A673 (cell line): Measurements from ENCODE around the gene TXNL4B. TPM values are rescaled to one million over a fixed set of nuclear protein-coding genes. Genes with fewer than 3 reads are reported as not detected.

ENCODE experiments used
- BruUV-seq: library from RNA; stranded (reverse); fragments of 400-500 nt; replicated peaks from 2 replicates; lab custom pipeline; 2021; lab: Mats Ljungman, UMichigan
- CTCF ChIA-PET: fragments of 300-600 bp; sonication (Branson Sonifier 250); formaldehyde crosslinking; loops from one replicate; lab custom pipeline; 2022; ENCODE audit warnings: antibody characterized with exemption; lab: Charles Lee
- POLR2A ChIA-PET: fragments of 300-600 bp; sonication (Branson Sonifier 250); formaldehyde crosslinking; loops from one replicate; lab custom pipeline; 2022; ENCODE audit warnings: antibody characterized with exemption; ENCODE audit not compliant: low non-redundant PET; lab: Charles Lee
- DNase-seq: peaks from one replicate; pipeline ENCODE4 v3.0.0-alpha.2; 2015; ENCODE audit warnings: low spot score
- H3K27ac ChIP-seq: fragments of 200-600 bp; sonication (generic); 2 replicates; pipeline ENCODE4 v1.5.1; 2016; ENCODE audit warnings: mixed run types, low read depth, mild to moderate bottlenecking, mixed read lengths, antibody characterized with exemption, low read length; ENCODE audit not compliant: poor library complexity, severe bottlenecking
- H3K27me3 ChIP-seq: fragments of 200-600 bp; sonication (generic); replicated peaks from 2 replicates; pipeline ENCODE4 v1.6.1; 2017; ENCODE audit warnings: mixed run types, low read depth, mild to moderate bottlenecking, mixed read lengths, antibody characterized with exemption, low read length; ENCODE audit not compliant: insufficient read depth, poor library complexity
- H3K36me3 ChIP-seq: fragments of 200-600 bp; sonication (generic); 2 replicates; pipeline ENCODE4 v1.6.1; 2016; ENCODE audit warnings: mixed run types, mild to moderate bottlenecking, mixed read lengths, antibody characterized with exemption, low read length; ENCODE audit not compliant: insufficient read depth, poor library complexity, severe bottlenecking
- H3K4me1 ChIP-seq: fragments of 200-600 bp; sonication (generic); 2 replicates; pipeline ENCODE4 v1.6.1; 2017; ENCODE audit warnings: mixed run types, mild to moderate bottlenecking, mixed read lengths, antibody characterized with exemption, low read length; ENCODE audit not compliant: insufficient read depth, poor library complexity, severe bottlenecking
- H3K4me3 ChIP-seq: fragments of 200-600 bp; sonication (generic); 2 replicates; pipeline ENCODE4 v1.5.1; 2016; ENCODE audit warnings: low read depth, mixed run types, mild to moderate bottlenecking, mixed read lengths, low read length; ENCODE audit not compliant: poor library complexity, severe bottlenecking
- H3K9me3 ChIP-seq: fragments of 200-600 bp; sonication (generic); 2 replicates; pipeline ENCODE4 v1.6.1; 2016; ENCODE audit warnings: mixed run types, low read depth, mild to moderate bottlenecking, mixed read lengths, antibody characterized with exemption, low read length; ENCODE audit not compliant: poor library complexity, severe bottlenecking
- EZH2 ChIP-seq: fragments of 200-600 bp; sonication (generic); IDR thresholded peaks from 2 replicates; pipeline ENCODE4 v1.6.1; 2017; ENCODE audit warnings: borderline replicate concordance, low read depth, mild to moderate bottlenecking, mixed read lengths, antibody characterized with exemption, low read length; ENCODE audit not compliant: poor library complexity, severe bottlenecking
- intact Hi-C: fragments of 100-400 bp; cut with micrococcal nuclease; formaldehyde crosslinking; loops from one replicate; pipeline ENCODE4 v1.10.0; 2022; ENCODE audit not compliant: unreplicated experiment
- total RNA-seq: library from RNA; stranded (reverse); gene quantifications from 2 replicates; pipeline ENCODE4 v1.2.3, GENCODE V29; 2021
- TF ChIP-seq, protein P1 (sequence below): fragments of 300-800, 200-600 bp; sonication (generic); conservative IDR thresholded peaks from 2 replicates; pipeline ENCODE4 v1.5.1; 2017; ENCODE audit warnings: low read depth, mild to moderate bottlenecking, antibody characterized with exemption, low read length, moderate library complexity, mixed read lengths

Gene TXNL4B
- total RNA-seq, 1 experiment from 2014 or later, result 15.8 TPM

GRCh38 chr16:72123426-72123825 is 30.0 kb upstream of the TXNL4B start:
- Histone ChIP-seq H3K36me3 (no peaks in the 10 kb centered on the region), H3K27ac (no peak overlapping the region), H3K27me3 (no peaks in the 10 kb centered on the region), H3K9me3 (no peaks in the 10 kb centered on the region), H3K4me3 (no peak overlapping the region), H3K4me1 (peaks cover 5% of the 10 kb centered on the region)
- TF ChIP-seq, protein P1, sequence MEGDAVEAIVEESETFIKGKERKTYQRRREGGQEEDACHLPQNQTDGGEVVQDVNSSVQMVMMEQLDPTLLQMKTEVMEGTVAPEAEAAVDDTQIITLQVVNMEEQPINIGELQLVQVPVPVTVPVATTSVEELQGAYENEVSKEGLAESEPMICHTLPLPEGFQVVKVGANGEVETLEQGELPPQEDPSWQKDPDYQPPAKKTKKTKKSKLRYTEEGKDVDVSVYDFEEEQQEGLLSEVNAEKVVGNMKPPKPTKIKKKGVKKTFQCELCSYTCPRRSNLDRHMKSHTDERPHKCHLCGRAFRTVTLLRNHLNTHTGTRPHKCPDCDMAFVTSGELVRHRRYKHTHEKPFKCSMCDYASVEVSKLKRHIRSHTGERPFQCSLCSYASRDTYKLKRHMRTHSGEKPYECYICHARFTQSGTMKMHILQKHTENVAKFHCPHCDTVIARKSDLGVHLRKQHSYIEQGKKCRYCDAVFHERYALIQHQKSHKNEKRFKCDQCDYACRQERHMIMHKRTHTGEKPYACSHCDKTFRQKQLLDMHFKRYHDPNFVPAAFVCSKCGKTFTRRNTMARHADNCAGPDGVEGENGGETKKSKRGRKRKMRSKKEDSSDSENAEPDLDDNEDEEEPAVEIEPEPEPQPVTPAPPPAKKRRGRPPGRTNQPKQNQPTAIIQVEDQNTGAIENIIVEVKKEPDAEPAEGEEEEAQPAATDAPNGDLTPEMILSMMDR, result no peak
- BruUV-seq, result no TSS peak
- intact Hi-C loops, result no loop called here
- ChIA-PET POLR2A (no interaction called here), CTCF (no interaction called here)
- DNase-seq, result no peak

- Histone ChIP-seq H3K36me3 (no peaks in the 10 kb centered on the region), H3K4me3 (no peak overlapping the region), H3K27me3 (no peaks in the 10 kb centered on the region), H3K9me3 (no peaks in the 10 kb centered on the region), H3K4me1 (peaks cover 5% of the 10 kb centered on the region), H3K27ac (no peak overlapping the region)
- intact Hi-C loops, result no loop called here
- no peak for TF ChIP-seq EZH2
- TF ChIP-seq, protein P1, result no peak
- BruUV-seq, result no TSS peak
- no peak for DNase-seq
- ChIA-PET POLR2A (no interaction called here), CTCF (no interaction called here)
Measured at GRCh38 chr16:72122916-72123315, 29.5 kb upstream of the TXNL4B start.

- no peak for DNase-seq
- intact Hi-C loops, result no loop called here
- ChIA-PET CTCF (no interaction called here), POLR2A (no interaction called here)
- no TSS peak for BruUV-seq
- no peaks in the 10 kb centered on the region for H3K9me3 ChIP-seq
- H3K36me3 ChIP-seq, result no peaks in the 10 kb centered on the region
- peaks cover 5% of the 10 kb centered on the region for H3K4me1 ChIP-seq
- H3K27ac ChIP-seq, result no peak overlapping the region
- no peak overlapping the region for H3K4me3 ChIP-seq
- H3K27me3 ChIP-seq, result no peaks in the 10 kb centered on the region
- TF ChIP-seq, protein P1, result no peak
- no peak for TF ChIP-seq EZH2
Measured at GRCh38 chr16:72122308-72122707, 28.9 kb upstream of the TXNL4B start.
